HCT116 (cell line): Measurements from ENCODE around the gene ZMYND19. TPM values are rescaled to one million over a fixed set of nuclear protein-coding genes. Genes with fewer than 3 reads are reported as not detected.

ENCODE experiments used
- ATAC-seq: fragments of 200-7000 bp; cut with Tn5 transposase; 2 replicates; pipeline ENCODE4 v1.9.1; 2020; ENCODE audit warnings: mild to moderate bottlenecking, moderate library complexity
- BruUV-seq: library from RNA; stranded (reverse); fragments of 400-500 nt; replicated peaks from 2 replicates; lab custom pipeline; 2021; lab: Mats Ljungman, UMichigan
- CTCF ChIA-PET: fragments of 300-600 bp; sonication (Branson Sonifier 250); formaldehyde crosslinking; loops from one replicate; lab custom pipeline; 2021; ENCODE audit warnings: antibody characterized with exemption; lab: Charles Lee
- POLR2A ChIA-PET: fragments of 300-600, 350-600 bp; sonication (Branson Sonifier 250); formaldehyde crosslinking; loops from one replicate; lab custom pipeline; 2021; ENCODE audit warnings: antibody characterized with exemption; lab: Charles Lee
- RAD21 ChIA-PET, 2 experiments: fragments of 300-600 bp; sonication (Branson Sonifier 250); formaldehyde crosslinking; loops; one replicate each; lab custom pipeline; 2023; ENCODE audit warnings: low total read pairs in 2 of 2; ENCODE audit not compliant: uncharacterized antibody in 2 of 2, unreplicated experiment in 2 of 2, low non-redundant PET in 1 of 2; lab: Charles Lee
- DNase-seq: peaks from one replicate; pipeline ENCODE4 v3.0.0-alpha.2; 2010; ENCODE audit warnings: low read depth, low spot score
- H2AFZ ChIP-seq: fragments of 200-600 bp; shearing (Covaris generic), sonication (generic); 2 replicates; pipeline ENCODE4 v1.6.1; 2017; ENCODE audit warnings: low read depth, mixed run types, mixed read lengths, antibody characterized with exemption, low read length; ENCODE audit not compliant: poor library complexity, severe bottlenecking
- H3K27ac ChIP-seq: 2 replicates; pipeline ENCODE4 v1.5.1; 2012; ENCODE audit warnings: low read depth, low read length
- H3K27me3 ChIP-seq: fragments of 200-600 bp; sonication (generic); 2 replicates; pipeline ENCODE4 v1.6.1; 2016; ENCODE audit warnings: mixed run types, low read length, mixed read lengths; ENCODE audit not compliant: insufficient read depth
- H3K36me3 ChIP-seq, 2 experiments: fragments of 200-500 bp in 1 of 2; fragments of 200-600 bp in 1 of 2; sonication (Bioruptor generic) in 1 of 2; sonication (generic) in 1 of 2; 2 replicates each; pipeline versions ENCODE4 v1.5.1 to v1.6.1; 2014 to 2016; ENCODE audit warnings: low read length in 2 of 2, inconsistent platforms in 1 of 2, mixed read lengths in 1 of 2, mixed run types in 1 of 2; ENCODE audit not compliant: insufficient read depth in 2 of 2, control insufficient read depth in 1 of 2
- H3K4me1 ChIP-seq, 2 experiments: fragments of 200-600 bp in 1 of 2; sonication (generic) in 1 of 2; 2 replicates each; pipeline versions ENCODE4 v1.5.1 to v1.6.1; 2012 to 2017; ENCODE audit warnings: low read length in 2 of 2, inconsistent platforms in 1 of 2, mild to moderate bottlenecking in 1 of 2, mixed read lengths in 1 of 2, mixed run types in 1 of 2, moderate library complexity in 1 of 2; ENCODE audit not compliant: insufficient read depth in 2 of 2, control insufficient read depth in 1 of 2
- H3K4me2 ChIP-seq: fragments of 200-600 bp; sonication (generic); 2 replicates; pipeline ENCODE4 v1.6.1; 2017; ENCODE audit warnings: mixed run types, low read length, mixed read lengths
- H3K4me3 ChIP-seq, 2 experiments: fragments of 200-600 bp in 1 of 2; sonication (generic) in 1 of 2; replicated peaks in 1 of 2; 2 replicates each; pipeline ENCODE4 v1.5.1; 2011 to 2016; ENCODE audit warnings: low read length in 2 of 2, control low read depth in 1 of 2, low read depth in 1 of 2, mild to moderate bottlenecking in 1 of 2, mixed read lengths in 1 of 2, mixed run types in 1 of 2
- H3K79me2 ChIP-seq: fragments of 200-600 bp; sonication (generic); 2 replicates; pipeline ENCODE4 v1.6.1; 2017; ENCODE audit warnings: mild to moderate bottlenecking, mixed run types, low read length, moderate library complexity, mixed read lengths; ENCODE audit not compliant: insufficient read depth
- H3K9ac ChIP-seq: fragments of 200-600 bp; sonication (generic); 2 replicates; pipeline ENCODE4 v1.6.1; 2016; ENCODE audit warnings: low read length, mixed read lengths
- H3K9me2 ChIP-seq: fragments of 200-600 bp; sonication (generic), shearing (Covaris generic); 2 replicates; pipeline ENCODE4 v1.6.1; 2017; ENCODE audit warnings: mixed run types, mild to moderate bottlenecking, moderate library complexity; ENCODE audit not compliant: insufficient read depth
- H3K9me3 ChIP-seq, 2 experiments: fragments of 200-500 bp in 1 of 2; fragments of 200-600 bp in 1 of 2; sonication (Bioruptor generic) in 1 of 2; sonication (generic) in 1 of 2; 2 replicates each; pipeline ENCODE4 v1.6.1; 2014 to 2017; ENCODE audit warnings: low read length in 2 of 2, mixed read lengths in 2 of 2, inconsistent platforms in 1 of 2, low read depth in 1 of 2, mild to moderate bottlenecking in 1 of 2, mixed run types in 1 of 2, moderate library complexity in 1 of 2; ENCODE audit not compliant: control insufficient read depth in 1 of 2, insufficient read depth in 1 of 2
- H4K20me1 ChIP-seq: fragments of 200-600 bp; sonication (generic), shearing (Covaris generic); 2 replicates; pipeline ENCODE4 v1.6.1; 2017; ENCODE audit warnings: mixed run types, mild to moderate bottlenecking, moderate library complexity; ENCODE audit not compliant: insufficient read depth
- CBX3 ChIP-seq: IDR thresholded peaks from 2 replicates; pipeline ENCODE4 v1.6.1; 2012; ENCODE audit warnings: low read depth
- EGR1 ChIP-seq: IDR thresholded peaks from 2 replicates; pipeline ENCODE4 v1.6.1; 2012; ENCODE audit warnings: low read depth
- EZH2phosphoT487 ChIP-seq: fragments of 200-600 bp; IDR thresholded peaks from 2 replicates; pipeline ENCODE4 v1.6.1; 2018; ENCODE audit warnings: antibody characterized with exemption, borderline replicate concordance
- JUND ChIP-seq: IDR thresholded peaks from 2 replicates; pipeline ENCODE4 v1.6.1; 2012
- POLR2A ChIP-seq: IDR thresholded peaks from 2 replicates; pipeline ENCODE4 v1.7.0; 2011; ENCODE audit warnings: borderline replicate concordance; ENCODE audit not compliant: insufficient read depth, insufficient read length; ENCODE audit errors: extremely low read depth
- SIN3A ChIP-seq: IDR thresholded peaks from 2 replicates; pipeline ENCODE4 v1.6.1; 2012; ENCODE audit warnings: low read depth
- SP1 ChIP-seq: IDR thresholded peaks from 2 replicates; pipeline ENCODE4 v1.6.1; 2012; ENCODE audit warnings: low read depth
- SRF ChIP-seq: IDR thresholded peaks from 2 replicates; pipeline ENCODE4 v1.6.1; 2012; ENCODE audit warnings: low read depth
- YY1 ChIP-seq: IDR thresholded peaks from 2 replicates; pipeline ENCODE4 v1.6.1; 2011; ENCODE audit warnings: low read length, low read depth, moderate library complexity, mild to moderate bottlenecking; ENCODE audit not compliant: insufficient replicate concordance; ENCODE audit errors: extremely low read depth
- ZFX ChIP-seq: fragments of 450-650 bp; IDR thresholded peaks from 2 replicates; pipeline ENCODE4 v1.6.1; 2017
- intact Hi-C: fragments of 100-400 bp; cut with micrococcal nuclease; formaldehyde crosslinking; loops from 2 replicates; pipeline ENCODE4 v1.10.0; 2022
- total RNA-seq: library from RNA; stranded (reverse); gene quantifications from one replicate; pipeline ENCODE4 v1.2.1, GENCODE V29; 2021; ENCODE audit not compliant: unreplicated experiment
- TF ChIP-seq, protein P1 (sequence below), 3 experiments: fragments of 200-600 bp in 1 of 3; sonication (generic) in 1 of 3; IDR thresholded peaks in 2 of 3; conservative IDR thresholded peaks in 1 of 3; 2 replicates each; pipeline ENCODE4 v1.5.1; 2012 to 2017; ENCODE audit warnings: low read depth in 2 of 3, low read length in 2 of 3, antibody characterized with exemption in 1 of 3, borderline replicate concordance in 1 of 3, control low read depth in 1 of 3, mild to moderate bottlenecking in 1 of 3, mixed read lengths in 1 of 3, mixed run types in 1 of 3, moderate library complexity in 1 of 3; ENCODE audit not compliant: insufficient read depth in 1 of 3
- TF ChIP-seq, protein P2 (sequence below): IDR thresholded peaks from 2 replicates; pipeline ENCODE4 v1.6.1; 2012
- TF ChIP-seq, protein P3 (sequence below): IDR thresholded peaks from 2 replicates; pipeline ENCODE4 v1.6.1; 2012

Gene ZMYND19
- total RNA-seq, 1 experiment from 2014 or later = 57.4 TPM

DNA sequence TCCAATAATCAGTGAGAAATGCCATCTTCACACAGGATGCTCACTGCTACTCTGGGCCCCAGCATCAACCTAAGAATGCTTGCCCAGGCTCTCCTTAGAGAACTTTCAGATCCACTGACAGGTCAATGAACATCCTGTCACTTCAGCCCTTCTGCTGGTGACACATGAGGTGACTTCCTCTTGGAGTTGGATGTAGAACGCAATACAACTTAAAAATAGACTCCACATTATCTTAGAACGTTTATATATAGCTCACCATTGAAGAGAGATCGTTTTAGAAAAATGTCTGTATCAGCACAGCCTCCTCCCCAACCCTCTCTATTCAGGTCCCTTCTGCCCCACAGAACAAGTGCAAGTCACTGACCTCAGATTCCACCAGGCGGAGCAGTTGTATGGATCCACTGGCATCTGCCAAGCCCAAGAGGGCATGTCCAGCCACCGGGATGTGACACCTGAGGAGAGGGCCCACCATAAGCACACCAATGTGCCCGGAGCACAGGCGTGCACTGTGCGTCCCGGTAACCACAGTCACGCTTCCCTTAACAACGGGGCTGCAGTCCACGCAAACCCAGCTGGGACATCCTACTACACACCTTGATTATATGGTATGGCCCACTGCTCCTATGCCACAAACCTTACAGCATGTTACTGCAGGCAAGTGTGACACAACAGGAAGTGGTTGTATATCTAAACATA, 14.4 kb downstream of the ZMYND19 start:
- Histone ChIP-seq H4K20me1 (no peaks in the 10 kb centered on the region), H3K4me2 (no peak overlapping the region), H3K27ac (peak overlapping the region; percentile 1; the same call in 1 of the 2 replicates), H3K27me3 (no peaks in the 10 kb centered on the region), H3K4me1 (peaks cover 6 to 15% of the 10 kb centered on the region in 2 experiments; a peak in 3 of 4 replicates), H3K79me2 (peaks cover 63% of the 10 kb centered on the region), H3K4me3 (no peak overlapping the region), H3K36me3 (peaks cover 19 to 39% of the 10 kb centered on the region in 2 experiments), H3K9ac (no peak overlapping the region), H3K9me2 (no peaks in the 10 kb centered on the region), H3K9me3 (no peaks in the 10 kb centered on the region), H2AFZ (no peak overlapping the region)
- BruUV-seq = no TSS peak
- ChIA-PET CTCF (no interaction called here), RAD21 (no interaction called here), POLR2A (no interaction called here)
- TF ChIP-seq, protein P1, sequence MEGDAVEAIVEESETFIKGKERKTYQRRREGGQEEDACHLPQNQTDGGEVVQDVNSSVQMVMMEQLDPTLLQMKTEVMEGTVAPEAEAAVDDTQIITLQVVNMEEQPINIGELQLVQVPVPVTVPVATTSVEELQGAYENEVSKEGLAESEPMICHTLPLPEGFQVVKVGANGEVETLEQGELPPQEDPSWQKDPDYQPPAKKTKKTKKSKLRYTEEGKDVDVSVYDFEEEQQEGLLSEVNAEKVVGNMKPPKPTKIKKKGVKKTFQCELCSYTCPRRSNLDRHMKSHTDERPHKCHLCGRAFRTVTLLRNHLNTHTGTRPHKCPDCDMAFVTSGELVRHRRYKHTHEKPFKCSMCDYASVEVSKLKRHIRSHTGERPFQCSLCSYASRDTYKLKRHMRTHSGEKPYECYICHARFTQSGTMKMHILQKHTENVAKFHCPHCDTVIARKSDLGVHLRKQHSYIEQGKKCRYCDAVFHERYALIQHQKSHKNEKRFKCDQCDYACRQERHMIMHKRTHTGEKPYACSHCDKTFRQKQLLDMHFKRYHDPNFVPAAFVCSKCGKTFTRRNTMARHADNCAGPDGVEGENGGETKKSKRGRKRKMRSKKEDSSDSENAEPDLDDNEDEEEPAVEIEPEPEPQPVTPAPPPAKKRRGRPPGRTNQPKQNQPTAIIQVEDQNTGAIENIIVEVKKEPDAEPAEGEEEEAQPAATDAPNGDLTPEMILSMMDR (IDR thresholded peaks at IDR 0.05 in 2 of 3, conservative IDR thresholded peaks at IDR 0.05 in 1 of 3; ENCODE audit: borderline replicate concordance in 1 of 3, insufficient read depth in 1 of 3, low read depth in 2 of 3, low read length in 2 of 3) = 0 out of 6 replicates have a peak, but pooled peaks of 1 of the 3 experiments have one; percentile 6
- TF ChIP-seq EGR1 = no peak
- DNase-seq (no peak), ATAC-seq (no peak)
- intact Hi-C loops = loop anchor here (5.0 kb wide), 1 partner anchor 36 kb away; no protein-coding TSS in a partner anchor

DNA sequence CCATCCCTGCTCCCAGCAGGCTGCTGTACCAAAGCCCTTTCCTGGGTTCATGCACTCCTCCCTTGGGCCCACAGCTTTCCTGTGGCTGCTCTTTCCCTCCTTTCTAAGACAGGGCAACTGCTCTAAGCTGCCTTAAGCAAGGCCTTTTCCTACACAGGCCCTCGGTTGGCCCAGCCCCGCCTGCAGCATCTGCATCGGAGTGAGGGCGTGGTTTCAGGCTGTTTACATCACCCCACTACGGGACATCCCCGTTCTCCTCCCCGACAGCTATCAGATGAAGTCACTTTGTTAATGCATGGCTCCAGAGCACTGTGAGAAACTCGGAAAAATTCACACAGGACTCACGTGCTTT, 15.0 kb downstream of the ZMYND19 start:
- RAD21 ChIA-PET = no interaction called here
- no peak overlapping the region for H2AFZ ChIP-seq
- H3K79me2 ChIP-seq = peaks cover 68% of the 10 kb centered on the region
- no peaks in the 10 kb centered on the region for H4K20me1 ChIP-seq
- H3K4me1 ChIP-seq = peaks cover 6 to 15% of the 10 kb centered on the region in 2 experiments; a peak in 3 of 4 replicates
- TF ChIP-seq, protein P1 (IDR thresholded peaks at IDR 0.05 in 2 of 3, conservative IDR thresholded peaks at IDR 0.05 in 1 of 3; ENCODE audit: borderline replicate concordance in 1 of 3, insufficient read depth in 1 of 3, low read depth in 2 of 3, low read length in 2 of 3) = no peak
- TF ChIP-seq ZFX (no peak), YY1 (no peak), SP1 (no peak), POLR2A (no peak), SRF (no peak), SIN3A (no peak), EZH2phosphoT487 (no peak), EGR1 (no peak), JUND (no peak), CBX3 (no peak)
- TF ChIP-seq, protein P2, sequence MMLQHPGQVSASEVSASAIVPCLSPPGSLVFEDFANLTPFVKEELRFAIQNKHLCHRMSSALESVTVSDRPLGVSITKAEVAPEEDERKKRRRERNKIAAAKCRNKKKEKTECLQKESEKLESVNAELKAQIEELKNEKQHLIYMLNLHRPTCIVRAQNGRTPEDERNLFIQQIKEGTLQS = no peak
- TF ChIP-seq, protein P3, sequence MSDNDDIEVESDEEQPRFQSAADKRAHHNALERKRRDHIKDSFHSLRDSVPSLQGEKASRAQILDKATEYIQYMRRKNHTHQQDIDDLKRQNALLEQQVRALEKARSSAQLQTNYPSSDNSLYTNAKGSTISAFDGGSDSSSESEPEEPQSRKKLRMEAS = no peak
- TF ChIP-seq, all 23 proteins: peak for 0
- Histone ChIP-seq H3K4me3 (no peak overlapping the region), H3K27ac (no peak overlapping the region), H3K9ac (no peak overlapping the region), H3K9me2 (no peaks in the 10 kb centered on the region), H3K36me3 (peaks cover 19 to 41% of the 10 kb centered on the region in 2 experiments), H3K27me3 (no peaks in the 10 kb centered on the region), H3K9me3 (no peaks in the 10 kb centered on the region), H3K4me2 (no peak overlapping the region)
- ChIA-PET CTCF (no interaction called here), POLR2A (no interaction called here)
- intact Hi-C loops = loop anchor here (5.0 kb wide), 1 partner anchor 37 kb away; no protein-coding TSS in a partner anchor
- DNase-seq (no peak), ATAC-seq (no peak)
- no TSS peak for BruUV-seq
